H1 (cell line): ENCODE results near the gene UNC119. TPM values are rescaled to one million over a fixed set of nuclear protein-coding genes. Genes with fewer than 3 reads are reported as not detected.

Experiments used
- CTCF ChIA-PET: fragments of 300-600 bp; sonication (Branson Sonifier 250); formaldehyde crosslinking; loops from one replicate; lab custom pipeline; 2021; ENCODE audit not compliant: partially characterized antibody; lab: Charles Lee
- POLR2A ChIA-PET: fragments of 300-600 bp; sonication (Branson Sonifier 250); formaldehyde crosslinking; loops from one replicate; lab custom pipeline; 2021; ENCODE audit warnings: inconsistent platforms; ENCODE audit not compliant: partially characterized antibody; lab: Charles Lee
- DNase-seq, 2 experiments: peaks; one replicate each; pipeline versions ENCODE4 v3.0.0 to v3.0.0-alpha.2; 2010 to 2022; ENCODE audit warnings: low spot score in 2 of 2, low read depth in 1 of 2, mixed read lengths in 1 of 2
- FAIRE-seq: peaks from 2 replicates; lab custom pipeline; 2011; peaks lifted over from hg19 to GRCh38; lab: Jason Lieb, UNC
- H2AFZ ChIP-seq: 2 replicates; pipeline ENCODE4 v1.8.1; 2012; ENCODE audit warnings: low read length, inconsistent platforms
- H2AK5ac ChIP-seq: 2 replicates; pipeline ENCODE4 v1.6.1; 2013; ENCODE audit warnings: low read depth, low read length
- H2BK120ac ChIP-seq: replicated peaks from 2 replicates; pipeline ENCODE3; 2013; ENCODE audit warnings: low read depth, low read length, inconsistent platforms
- H2BK12ac ChIP-seq: 2 replicates; pipeline ENCODE4 v1.6.1; 2013; ENCODE audit warnings: low read depth, low read length
- H2BK15ac ChIP-seq: 2 replicates; pipeline ENCODE4 v1.6.1; 2013; ENCODE audit warnings: low read length
- H2BK20ac ChIP-seq: 2 replicates; pipeline ENCODE4 v1.6.1; 2013; ENCODE audit warnings: low read length
- H2BK5ac ChIP-seq: 2 replicates; pipeline ENCODE4 v1.6.1; 2013; ENCODE audit warnings: low read depth, low read length
- H3K14ac ChIP-seq: 2 replicates; pipeline ENCODE4 v1.6.1; 2013; ENCODE audit warnings: inconsistent platforms; ENCODE audit not compliant: insufficient read length
- H3K18ac ChIP-seq: 2 replicates; pipeline ENCODE4 v1.6.1; 2013; ENCODE audit warnings: low read length; ENCODE audit errors: extremely low read depth
- H3K23ac ChIP-seq: 2 replicates; pipeline ENCODE4 v1.6.1; 2013; ENCODE audit warnings: inconsistent platforms; ENCODE audit not compliant: insufficient read length
- H3K23me2 ChIP-seq: 2 replicates; pipeline ENCODE4 v1.6.1; 2013; ENCODE audit warnings: low read depth, low read length
- H3K27ac ChIP-seq: 2 replicates; pipeline ENCODE4 v1.6.1; 2011; ENCODE audit warnings: low read depth, low read length, inconsistent platforms
- H3K27me3 ChIP-seq, 4 experiments: replicated peaks in 1 of 4; 1 replicate in 1 of 4; 2 replicates in 3 of 4; pipeline versions ENCODE4 v1.6.1 to v1.8.1; 2011 to 2013; ENCODE audit warnings: low read length in 3 of 4, mild to moderate bottlenecking in 3 of 4, inconsistent platforms in 2 of 4, mixed read lengths in 2 of 4, moderate library complexity in 1 of 4; ENCODE audit not compliant: control insufficient read depth in 3 of 4, insufficient read depth in 3 of 4; ENCODE audit errors: extremely low read depth in 1 of 4
- H3K36me3 ChIP-seq, 4 experiments: 2 replicates each; pipeline versions ENCODE4 v1.6.1 to v1.8.1; 2011 to 2013; ENCODE audit warnings: mild to moderate bottlenecking in 4 of 4, low read length in 3 of 4, moderate library complexity in 2 of 4, control low read depth in 1 of 4, inconsistent platforms in 1 of 4; ENCODE audit not compliant: insufficient read depth in 4 of 4, control insufficient read depth in 2 of 4
- H3K4ac ChIP-seq: replicated peaks from 2 replicates; pipeline ENCODE3; 2013; ENCODE audit warnings: low read length, low read depth, mixed read lengths, inconsistent platforms; ENCODE audit not compliant: insufficient read length
- H3K4me1 ChIP-seq, 4 experiments: replicated peaks in 1 of 4; 1 replicate in 1 of 4; 2 replicates in 3 of 4; pipeline versions ENCODE4 v1.6.1 to v1.8.1; 2011 to 2013; ENCODE audit warnings: low read length in 3 of 4, inconsistent platforms in 2 of 4, mixed read lengths in 1 of 4; ENCODE audit not compliant: insufficient read depth in 4 of 4, control insufficient read depth in 3 of 4
- H3K4me2 ChIP-seq, 2 experiments: 2 replicates each; pipeline versions ENCODE4 v1.6.1 to v1.8.1; 2011 to 2013; ENCODE audit warnings: low read depth in 2 of 2, low read length in 2 of 2, control low read depth in 1 of 2, inconsistent platforms in 1 of 2, mild to moderate bottlenecking in 1 of 2; ENCODE audit not compliant: insufficient read depth in 1 of 2
- H3K4me3 ChIP-seq, 4 experiments: fragments of 200-600, 300-600 bp in 1 of 4; sonication (generic), shearing (Covaris generic), sonication (Bioruptor Twin) in 1 of 4; 2 replicates each; pipeline versions ENCODE4 v1.5.1 to v1.8.1; 2011 to 2016; ENCODE audit warnings: low read length in 4 of 4, low read depth in 3 of 4, control low read depth in 2 of 4, inconsistent platforms in 2 of 4, mild to moderate bottlenecking in 2 of 4, mixed read lengths in 1 of 4, moderate library complexity in 1 of 4; ENCODE audit not compliant: insufficient read depth in 2 of 4; ENCODE audit errors: extremely low read depth in 1 of 4
- H3K56ac ChIP-seq: replicated peaks from 2 replicates; pipeline ENCODE3; 2013; ENCODE audit warnings: low read depth, mild to moderate bottlenecking, mixed read lengths, low read length, inconsistent platforms; ENCODE audit not compliant: insufficient read length
- H3K79me1 ChIP-seq: 2 replicates; pipeline ENCODE4 v1.6.1; 2013; ENCODE audit warnings: low read depth, low read length, control low read depth
- H3K79me2 ChIP-seq, 2 experiments: 2 replicates each; pipeline versions ENCODE4 v1.6.1 to v1.8.1; 2012 to 2013; ENCODE audit warnings: low read length in 2 of 2, mild to moderate bottlenecking in 2 of 2, inconsistent platforms in 1 of 2; ENCODE audit not compliant: insufficient read depth in 2 of 2, control insufficient read depth in 1 of 2
- H3K9ac ChIP-seq, 4 experiments: replicated peaks in 1 of 4; 1 replicate in 1 of 4; 2 replicates in 3 of 4; pipeline versions ENCODE4 v1.6.1 to v1.8.1; 2011 to 2013; ENCODE audit warnings: low read depth in 3 of 4, low read length in 3 of 4, control low read depth in 2 of 4, mild to moderate bottlenecking in 2 of 4, moderate library complexity in 2 of 4, inconsistent platforms in 1 of 4; ENCODE audit errors: extremely low read depth in 1 of 4
- H3K9me3 ChIP-seq, 2 experiments: 2 replicates each; pipeline versions ENCODE4 v1.6.1 to v1.8.1; 2012 to 2013; ENCODE audit warnings: mild to moderate bottlenecking in 2 of 2, moderate library complexity in 2 of 2, control low read depth in 1 of 2, inconsistent platforms in 1 of 2, low read depth in 1 of 2, low read length in 1 of 2, mixed read lengths in 1 of 2; ENCODE audit not compliant: insufficient read depth in 2 of 2
- H4K20me1 ChIP-seq, 2 experiments: replicated peaks in 1 of 2; 2 replicates each; pipeline versions ENCODE3 to v1.8.1; 2011 to 2013; ENCODE audit warnings: inconsistent platforms in 2 of 2, low read length in 2 of 2, mild to moderate bottlenecking in 1 of 2; ENCODE audit not compliant: insufficient read depth in 2 of 2, control insufficient read depth in 1 of 2
- H4K5ac ChIP-seq: 2 replicates; pipeline ENCODE4 v1.6.1; 2013; ENCODE audit warnings: low read length, low read depth, mixed read lengths, inconsistent platforms; ENCODE audit not compliant: insufficient read length
- H4K8ac ChIP-seq: 2 replicates; pipeline ENCODE4 v1.8.0; 2013; ENCODE audit warnings: mild to moderate bottlenecking, moderate library complexity, low read length, inconsistent platforms; ENCODE audit not compliant: insufficient read depth; ENCODE audit errors: extremely low read depth
- H4K91ac ChIP-seq: replicated peaks from 2 replicates; pipeline ENCODE3; 2013; ENCODE audit warnings: low read length, mixed read lengths, inconsistent platforms; ENCODE audit not compliant: insufficient read length
- CBX8 ChIP-seq: fragments of 300-800, 300-1000 bp; sonication (generic); IDR thresholded peaks from 2 replicates; pipeline ENCODE4 v1.7.1; 2016; ENCODE audit warnings: low read depth, low read length, borderline replicate concordance
- KDM1A ChIP-seq: fragments of 200-600, 300-600 bp; sonication (generic); IDR thresholded peaks from 2 replicates; pipeline ENCODE4 v1.7.1; 2016; ENCODE audit warnings: mild to moderate bottlenecking, low read length, borderline replicate concordance
- PHF8 ChIP-seq: fragments of 200-600 bp; sonication (generic); conservative IDR thresholded peaks from 2 replicates; pipeline ENCODE4 v1.7.1; 2012; ENCODE audit warnings: low read depth, mild to moderate bottlenecking, inconsistent platforms, low read length, moderate library complexity
- POLR2A ChIP-seq, 2 experiments: IDR thresholded peaks; 1 replicate in 1 of 2; 2 replicates in 1 of 2; pipeline ENCODE4 v1.6.1; 2011; ENCODE audit warnings: low read depth in 2 of 2, low read length in 2 of 2, mild to moderate bottlenecking in 2 of 2; ENCODE audit errors: control extremely low read depth in 1 of 2
- POU5F1 ChIP-seq: IDR thresholded peaks from 2 replicates; pipeline ENCODE4 v1.6.1; 2011; ENCODE audit warnings: low read depth, mild to moderate bottlenecking, low read length, moderate library complexity
- RFX5 ChIP-seq: IDR thresholded peaks from 2 replicates; pipeline ENCODE4 v1.6.1; 2011; ENCODE audit warnings: low read depth, low read length, improper control_type of control experiment, borderline replicate concordance
- SIRT6 ChIP-seq: IDR thresholded peaks from one replicate; pipeline ENCODE4 v1.7.1; 2012; ENCODE audit warnings: low read length, inconsistent platforms
- SP4 ChIP-seq: IDR thresholded peaks from 2 replicates; pipeline ENCODE4 v1.6.1; 2012; ENCODE audit warnings: low read length, inconsistent platforms
- TBP ChIP-seq: IDR thresholded peaks from 2 replicates; pipeline ENCODE4 v1.6.1; 2011; ENCODE audit warnings: low read depth, low read length, improper control_type of control experiment
- ZNF274 ChIP-seq: IDR thresholded peaks from 2 replicates; pipeline ENCODE4 v1.7.0; 2012; ENCODE audit warnings: low read length, borderline replicate concordance; ENCODE audit errors: extremely low read depth
- WGBS, 2 experiments: shearing (Covaris generic) in 1 of 2; methylation state at CpG; one replicate each; pipeline versions ENCODE4 v1.1.6 to v1.1.7; 2013 to 2015; ENCODE audit warnings: low lambda C conversion rate in 2 of 2, mixed read lengths in 2 of 2, inconsistent platforms in 1 of 2, low coverage in 1 of 2, missing lambda C conversion rate in 1 of 2; ENCODE audit not compliant: insufficient replicate concordance in 2 of 2, insufficient coverage in 1 of 2, insufficient read length in 1 of 2; ENCODE audit errors: extremely low coverage in 1 of 2, missing lambda C conversion rate in 1 of 2; 5-methylcytosine and 5-hydroxymethylcytosine counted together
- polyA plus RNA-seq, 7 experiments: library from polyadenylated mRNA; depleted of rRNA in 3 of 7; stranded (reverse) in 5 of 7; unstranded in 2 of 7; fragments of >200 nt in 5 of 7; fragments of 200-250 nt in 2 of 7; gene quantifications; 1 replicate in 5 of 7; 2 replicates in 1 of 7; 4 replicates in 1 of 7; pipeline versions ENCODE4 v1.2.1 to v1.2.3, GENCODE V29; 2011 to 2013; ENCODE audit warnings: missing spikeins in 2 of 7, mixed read lengths in 2 of 7
- total RNA-seq: library from RNA; stranded (reverse); fragmentation: NEBNext Ultra II Directional; extraction: Animal tissue kit (Norgen Biotek cat#: 25700); gene quantifications from 2 replicates; pipeline ENCODE4 v1.2.1, GENCODE V29; 2021

The UNC119 gene
- total and polyA plus RNA-seq, 2 of the 8 experiments (the other 6 are each of a cell fraction or from before 2014, with no cell fraction given) = 43.5 to 94.4 TPM

DNA sequence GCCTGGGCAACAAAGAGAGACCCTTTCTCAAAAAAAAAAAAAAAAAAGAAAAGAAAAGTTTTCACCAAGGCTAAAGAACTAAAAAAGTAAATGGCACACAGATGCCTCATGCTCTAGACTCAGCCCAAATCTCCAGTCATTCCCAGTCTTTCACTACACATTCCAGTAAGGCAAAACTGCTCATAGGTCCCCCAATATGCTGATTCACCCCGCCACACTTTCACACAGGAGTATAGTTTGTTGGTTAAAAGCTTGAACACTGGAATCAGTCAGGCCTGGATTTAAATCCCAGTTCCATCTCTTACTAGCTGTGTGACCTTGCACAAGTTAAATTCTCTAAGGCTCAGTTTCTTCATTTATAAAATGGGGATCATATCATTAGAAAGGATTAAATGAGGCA is 17.0 kb upstream of the UNC119 start:
- Histone ChIP-seq H2BK15ac (no peak overlapping the region), H3K14ac (no peak overlapping the region), H4K5ac (no peak overlapping the region), H3K27ac (no peak overlapping the region), H3K23me2 (peaks cover 6% of the 10 kb centered on the region), H3K4ac (no peak overlapping the region), H3K18ac (no peak overlapping the region), H3K36me3 (peaks cover 0 to 3% (median 0%) of the 10 kb centered on the region in 4 experiments; a peak in 3 of 8 replicates), H2AFZ (no peak overlapping the region), H3K4me2 (no peak overlapping the region; a peak in 1 of 4 replicates), H3K79me2 (peaks cover 0 to 16% of the 10 kb centered on the region in 2 experiments; a peak in 2 of 4 replicates), H2BK12ac (no peak overlapping the region), H4K91ac (no peak overlapping the region), H3K4me3 (0 out of 8 replicates have a peak overlapping the region, but pooled peaks of 1 of the 4 experiments have one; percentile 88), H3K9me3 (no peaks in the 10 kb centered on the region), H3K4me1 (0 out of 7 replicates have a peak, but pooled peaks cover 0 to 2% (median 0%) of the 10 kb centered on the region in 4 experiments), H3K27me3 (peaks cover 0 to 8% (median 4%) of the 10 kb centered on the region in 4 experiments; a peak in 4 of 7 replicates), H3K9ac (no peak overlapping the region), H3K23ac (no peak overlapping the region), H2BK120ac (no peak overlapping the region), H4K20me1 (peaks cover 2 to 4% of the 10 kb centered on the region in 2 experiments), H3K56ac (no peak overlapping the region), H2BK5ac (no peak overlapping the region), H2AK5ac (no peak overlapping the region), H2BK20ac (no peak overlapping the region), H3K79me1 (no peaks in the 10 kb centered on the region), H4K8ac (no peak overlapping the region)
- WGBS, 2 experiments = 81% methylated on average over 1 of the region's 1 CpG; no CpG with 5 or more reads in 1 of the 2 experiments
- ChIA-PET CTCF (interaction anchor here (2.5 to 6.0 kb wide), 2 partner anchors 21 to 29 kb away, joined by 5 to 58 read pairs; no protein-coding TSS in a partner anchor), POLR2A (interaction anchor here (0.6 to 4.8 kb wide), 3 partner anchors 12 to 73 kb away, joined by 3 to 23 read pairs (median 3); partner anchors contain the start of gene UNC119)
- FAIRE-seq (no peak), DNase-seq (no peak)
- no peak for TF ChIP-seq CBX8
- TF ChIP-seq POU5F1 = no peak
- no peak for TF ChIP-seq SIRT6
- no peak for TF ChIP-seq KDM1A
- TF ChIP-seq TBP = no peak
- no peak for TF ChIP-seq PHF8
- no peak for TF ChIP-seq ZNF274
- TF ChIP-seq SP4 = no peak
- no peak for TF ChIP-seq POLR2A (IDR thresholded peaks at IDR 0.05; ENCODE audit: control extremely low read depth in 1 of 2, low read depth in 2 of 2, low read length in 2 of 2)
- no peak for TF ChIP-seq RFX5
